Measurements from ENCODE around the gene CACNG7.
A peak's percentile ranks its signal among the peaks of the same experiment; 100 is the strongest.

CACNG7 gene

GRCh38 chr19:53878776-53879139 is 30.3 kb upstream of the CACNG7 start:
- no peak for DNase-seq (ENCODE audit: low read depth in 2 of 2)

- DNase-seq (ENCODE audit: low read depth in 2 of 2) = peak; percentile 50 to 66
Observed at GRCh38 chr19:53879140-53880081, 29.7 kb upstream of the CACNG7 start.

GRCh38 chr19:53880711-53881481 is 28.2 kb upstream of the CACNG7 start:
- no peak for DNase-seq (ENCODE audit: low read depth in 2 of 2)

GRCh38 chr19:53881482-53882390 is 27.3 kb upstream of the CACNG7 start, which contains the start of gene PRKCG:
PRKCG (plus strand) TSS chr19:53882197; CDS start chr19:53882495, 298 bp downstream.
- peak in 1 of 2 donors; percentile 27 for DNase-seq (ENCODE audit: low read depth in 2 of 2)

- DNase-seq (ENCODE audit: low read depth in 2 of 2) = no peak
Observed at GRCh38 chr19:53882391-53883050, 26.6 kb upstream of the CACNG7 start.

GRCh38 chr19:53883231-53883661 is 25.8 kb upstream of the CACNG7 start:
- no peak for DNase-seq (ENCODE audit: low read depth in 2 of 2)

GRCh38 chr19:53883741-53884140 is 25.3 kb upstream of the CACNG7 start:
- DNase-seq (ENCODE audit: low read depth in 2 of 2) = no peak

- no peak for DNase-seq (ENCODE audit: low read depth in 2 of 2)
Observed at GRCh38 chr19:53884256-53884655, 24.8 kb upstream of the CACNG7 start.

- no peak for DNase-seq (ENCODE audit: low read depth in 2 of 2)
Observed at GRCh38 chr19:53885036-53885435, 24.0 kb upstream of the CACNG7 start.

- no peak for DNase-seq (ENCODE audit: low read depth in 2 of 2)
Observed at GRCh38 chr19:53892301-53892980, 16.6 kb upstream of the CACNG7 start.

- DNase-seq (ENCODE audit: low read depth in 2 of 2) = no peak
Observed at GRCh38 chr19:53892981-53893325, 16.1 kb upstream of the CACNG7 start.

- no peak for DNase-seq (ENCODE audit: low read depth in 2 of 2)
Observed at GRCh38 chr19:53894707-53895106, 14.4 kb upstream of the CACNG7 start.

GRCh38 chr19:53896682-53897081 is 12.4 kb upstream of the CACNG7 start:
- no peak for DNase-seq (ENCODE audit: low read depth in 2 of 2)

- DNase-seq (ENCODE audit: low read depth in 2 of 2) = no peak
Observed at GRCh38 chr19:53897459-53897858, 11.6 kb upstream of the CACNG7 start.

GRCh38 chr19:53898166-53898565 is 10.9 kb upstream of the CACNG7 start:
- DNase-seq (ENCODE audit: low read depth in 2 of 2) = no peak

- no peak for DNase-seq (ENCODE audit: low read depth in 2 of 2)
Observed at GRCh38 chr19:53898636-53899341, 10.3 kb upstream of the CACNG7 start.

GRCh38 chr19:53900191-53900860 is 8.8 kb upstream of the CACNG7 start:
- no peak for DNase-seq (ENCODE audit: low read depth in 2 of 2)

- DNase-seq (ENCODE audit: low read depth in 2 of 2) = no peak
Observed at GRCh38 chr19:53903055-53903680, 5.9 kb upstream of the CACNG7 start.

GRCh38 chr19:53904909-53905308 is 4.2 kb upstream of the CACNG7 start:
- DNase-seq (ENCODE audit: low read depth in 2 of 2) = no peak
